ENCODE results near the gene CSRNP2.

Gene CSRNP2

GRCh38 chr12:51076236-51076930 is 7.0 kb downstream of the CSRNP2 start:
- DNase-seq, result no peak

GRCh38 chr12:51075390-51075789 is 8.0 kb downstream of the CSRNP2 start:
- no peak for DNase-seq

GRCh38 chr12:51071663-51072062 is 11.7 kb downstream of the CSRNP2 start:
- no peak for DNase-seq

- DNase-seq, result no peak
Observed at GRCh38 chr12:51070004-51070403, 13.4 kb downstream of the CSRNP2 start.

GRCh38 chr12:51067771-51068170 is 15.6 kb downstream of the CSRNP2 start:
- no peak for DNase-seq

GRCh38 chr12:51067229-51067628 is 16.2 kb downstream of the CSRNP2 start:
- DNase-seq, result no peak

- DNase-seq, result no peak
Observed at GRCh38 chr12:51065530-51065929, 17.9 kb downstream of the CSRNP2 start.

GRCh38 chr12:51062631-51063397 is 20.6 kb downstream of the CSRNP2 start:
- DNase-seq, result no peak

GRCh38 chr12:51059086-51059485 is 24.3 kb downstream of the CSRNP2 start:
- DNase-seq, result no peak

GRCh38 chr12:51056242-51056641 is 27.2 kb downstream of the CSRNP2 start:
- DNase-seq, result no peak

- no peak for DNase-seq
Observed at GRCh38 chr12:51055060-51055459, 28.3 kb downstream of the CSRNP2 start.

- DNase-seq, result no peak
Observed at GRCh38 chr12:51051787-51052186, 31.6 kb downstream of the CSRNP2 start.

GRCh38 chr12:51049525-51049924 is 33.9 kb downstream of the CSRNP2 start:
- DNase-seq, result no peak

- DNase-seq, result no peak
Observed at GRCh38 chr12:51048661-51049251, 34.6 kb downstream of the CSRNP2 start.

- peak; percentile 96 for DNase-seq
Observed at GRCh38 chr12:51047655-51048540, 35.5 kb downstream of the CSRNP2 start, which contains the start of gene LETMD1. LETMD1 (plus strand) TSS chr12:51048327; CDS start chr12:51048357, 30 bp downstream.

GRCh38 chr12:51036279-51036678 is 47.1 kb downstream of the CSRNP2 start:
- DNase-seq, result no peak

GRCh38 chr12:51033457-51034089 is 49.8 kb downstream of the CSRNP2 start:
- DNase-seq, result no peak

GRCh38 chr12:51033048-51033447 is 50.3 kb downstream of the CSRNP2 start:
- no peak for DNase-seq

- DNase-seq, result no peak
Observed at GRCh38 chr12:51028813-51029150, 54.6 kb downstream of the CSRNP2 start.

GRCh38 chr12:51028126-51028812 is 55.1 kb downstream of the CSRNP2 start:
- DNase-seq, result no peak

GRCh38 chr12:51027342-51027835 is 56.0 kb downstream of the CSRNP2 start:
- no peak for DNase-seq
